ENCODE results near the gene TMIGD1.

GRCh38 chr17:30312226-30312625 is 21.6 kb downstream of the TMIGD1 start:
- TF ChIP-seq CTCF (IDR thresholded peaks at IDR 0.05; ENCODE audit: insufficient read depth, low read depth, low read length) (no peak), EZH2 (IDR thresholded peaks at IDR 0.05; ENCODE audit: insufficient read depth, low read length) (no peak)
